GM19025 (cell line): ENCODE measurements around the gene BAIAP2.
"Not testable (repeated sequence)": the region's sequence is repeated elsewhere in the genome, so short reads cannot be mapped to it uniquely, and the experiment has no call there.

Experiments used
- ATAC-seq: cut with Tn5 transposase; IDR thresholded peaks from one replicate; pipeline ENCODE4 v1.9.1; 2021; ENCODE audit warnings: mild to moderate bottlenecking, low read depth, moderate library complexity; ENCODE audit not compliant: unreplicated experiment

Gene BAIAP2

DNA sequence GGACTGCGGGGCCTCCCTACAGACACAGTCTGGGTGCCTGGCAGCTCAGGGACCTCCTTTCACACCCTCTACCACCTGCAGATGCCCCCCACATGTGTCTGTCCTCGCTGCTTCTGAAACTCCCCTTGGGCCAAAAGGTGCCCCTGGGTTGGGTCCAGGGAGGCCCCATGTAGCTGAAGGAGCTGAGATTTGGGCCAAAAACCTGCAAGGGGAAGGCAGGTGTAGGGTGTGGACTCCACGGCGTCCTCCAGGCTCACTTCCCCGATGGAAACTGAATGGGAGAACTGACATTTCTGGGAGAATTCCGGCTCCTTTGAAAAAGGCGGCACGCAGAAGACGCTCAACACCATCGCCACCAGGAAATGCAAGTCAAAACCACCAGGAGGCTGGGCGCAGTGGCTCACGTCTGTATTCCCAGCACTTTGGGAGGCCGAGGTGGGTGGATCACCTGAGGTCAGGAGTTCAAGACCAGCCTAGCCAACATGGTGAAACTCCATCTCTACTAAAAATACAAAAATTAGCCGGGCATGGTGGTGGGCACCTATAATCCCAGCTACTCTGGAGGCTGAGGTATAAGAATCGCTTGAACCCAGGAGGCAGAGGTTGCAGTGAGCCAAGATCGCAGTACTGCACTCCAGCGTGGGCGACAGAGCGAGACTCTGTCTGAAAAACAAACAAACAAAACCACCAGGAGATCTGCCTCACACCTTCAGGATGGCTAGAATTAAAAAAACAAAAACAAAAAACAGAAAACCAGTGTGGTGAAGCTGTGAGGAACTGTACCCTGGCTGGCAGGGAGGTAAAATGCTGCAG is 13.2 kb upstream of the BAIAP2 start:
- no peak for ATAC-seq

DNA sequence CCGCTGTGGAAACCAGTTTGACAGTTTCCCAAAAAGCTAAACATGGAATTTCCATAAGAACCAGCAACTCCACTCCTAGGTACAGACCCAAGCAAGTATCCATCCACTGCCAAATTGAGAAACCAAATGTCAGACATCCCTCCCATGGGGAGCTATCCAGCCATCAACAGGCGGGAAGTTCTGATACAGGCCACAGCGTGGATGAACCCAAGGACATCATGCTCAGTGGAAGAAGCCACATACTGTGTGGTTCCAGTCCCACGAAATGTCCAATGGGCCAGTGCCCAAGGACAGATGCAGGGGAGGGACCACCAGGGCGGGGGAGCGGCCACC is 12.6 kb upstream of the BAIAP2 start:
- ATAC-seq: no peak

DNA sequence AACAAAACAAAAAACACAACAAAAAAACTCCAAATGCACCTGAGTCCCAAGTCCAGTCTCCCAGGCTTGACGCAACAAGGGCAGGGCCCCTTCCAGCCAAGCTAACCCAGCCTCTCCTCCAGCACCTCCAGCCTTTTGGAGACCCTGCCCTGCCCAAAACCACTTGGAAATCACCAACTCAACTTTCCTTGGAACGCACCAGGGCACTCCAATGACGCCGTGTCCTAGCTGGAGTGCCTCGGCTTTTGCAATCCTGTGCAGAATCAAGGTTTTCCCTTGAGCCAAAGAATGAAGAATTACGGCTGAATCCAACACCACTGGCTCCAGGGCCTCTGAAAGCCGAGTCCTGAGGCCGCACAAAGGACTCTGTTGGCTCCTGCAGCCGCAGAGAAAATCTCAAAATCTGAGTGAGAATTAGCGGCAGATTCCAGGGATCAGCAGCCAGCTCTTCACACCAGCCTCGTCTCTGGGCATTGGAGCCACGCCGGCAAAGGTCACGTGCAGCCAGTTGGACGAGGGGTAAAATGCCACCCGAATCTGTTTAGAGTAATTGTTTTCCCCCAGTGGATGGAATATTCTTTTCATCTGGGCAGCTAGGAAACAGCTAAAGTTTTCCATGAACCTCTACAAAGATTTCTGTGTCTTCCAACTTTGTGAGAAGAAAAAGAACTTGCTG is 9.7 kb upstream of the BAIAP2 start:
- ATAC-seq: no peak

DNA sequence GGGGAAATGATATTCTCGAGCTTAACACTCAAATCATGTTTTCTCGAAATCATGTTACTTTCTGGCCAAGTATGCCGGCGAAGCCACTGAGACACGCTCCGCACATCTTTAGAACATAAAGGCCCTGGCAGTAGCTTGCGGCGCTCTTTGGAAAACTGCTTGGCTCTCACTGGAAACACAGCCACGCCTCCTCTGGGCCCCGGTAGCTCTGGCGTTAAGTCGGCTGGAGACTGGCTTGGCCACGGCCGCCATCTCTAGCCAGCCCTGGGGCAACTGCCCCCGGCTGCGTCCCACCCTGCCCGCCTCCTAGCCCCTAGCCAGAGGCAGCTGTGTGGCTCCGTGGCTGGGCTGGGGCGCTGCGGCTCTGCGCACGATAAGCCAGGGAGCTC is 9.2 kb upstream of the BAIAP2 start:
- ATAC-seq: no peak

DNA sequence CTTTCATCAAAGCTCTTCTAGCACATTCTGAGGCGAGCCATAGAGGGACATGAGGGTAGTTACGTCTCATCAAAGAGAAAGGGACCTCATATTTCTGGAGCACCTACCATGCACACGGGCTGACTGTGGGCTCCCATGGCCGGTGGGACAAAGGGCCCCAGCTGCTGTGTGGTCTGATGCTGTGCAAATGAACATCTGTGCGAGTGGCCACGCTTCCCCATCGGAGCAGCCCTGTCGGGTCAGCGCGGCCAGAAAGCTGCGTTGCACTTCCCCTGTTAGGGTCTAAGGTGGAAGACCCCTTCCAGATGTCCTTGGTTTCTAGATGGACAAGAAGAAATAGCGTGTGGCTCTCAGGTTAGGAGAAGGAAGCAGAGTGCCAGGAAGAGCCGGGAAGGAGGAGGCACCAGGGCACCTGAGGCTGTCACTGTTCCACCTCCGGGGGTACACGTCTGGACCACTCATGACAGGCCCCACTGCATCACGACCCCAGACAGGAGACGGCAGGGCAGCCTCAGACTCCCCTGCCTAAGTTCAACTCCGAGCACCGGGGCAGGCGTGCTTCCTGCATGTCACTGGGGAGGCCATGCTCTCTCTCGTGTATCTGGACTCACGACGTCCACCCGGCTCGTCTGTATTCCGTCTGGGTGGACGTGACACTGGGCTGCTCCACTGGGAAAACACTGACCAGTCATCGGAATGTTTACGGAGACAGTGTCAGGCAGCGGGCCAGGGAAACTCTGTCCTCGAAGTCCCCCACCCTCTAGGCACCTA is 8.5 kb upstream of the BAIAP2 start:
- ATAC-seq: no peak

DNA sequence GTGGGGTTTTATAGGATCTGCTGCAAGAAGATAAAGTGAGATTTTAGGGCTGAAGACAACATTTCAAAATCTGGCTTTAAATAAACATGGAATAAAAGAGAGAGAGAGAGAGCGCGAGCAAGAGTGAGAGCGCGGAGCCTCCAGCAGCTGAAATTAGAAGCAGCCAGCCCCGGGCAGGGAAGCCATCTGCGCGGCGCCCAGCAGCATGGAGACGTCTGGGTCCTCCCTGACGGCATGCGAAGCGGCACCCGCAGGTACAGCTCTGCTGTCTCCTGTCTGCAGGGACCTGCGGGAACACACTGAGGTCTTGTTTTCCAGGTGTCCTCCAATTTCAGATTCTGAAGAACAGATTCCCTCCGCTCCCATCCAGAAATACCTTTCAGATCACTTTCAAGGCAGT is 7.9 kb upstream of the BAIAP2 start:
- no peak for ATAC-seq

DNA sequence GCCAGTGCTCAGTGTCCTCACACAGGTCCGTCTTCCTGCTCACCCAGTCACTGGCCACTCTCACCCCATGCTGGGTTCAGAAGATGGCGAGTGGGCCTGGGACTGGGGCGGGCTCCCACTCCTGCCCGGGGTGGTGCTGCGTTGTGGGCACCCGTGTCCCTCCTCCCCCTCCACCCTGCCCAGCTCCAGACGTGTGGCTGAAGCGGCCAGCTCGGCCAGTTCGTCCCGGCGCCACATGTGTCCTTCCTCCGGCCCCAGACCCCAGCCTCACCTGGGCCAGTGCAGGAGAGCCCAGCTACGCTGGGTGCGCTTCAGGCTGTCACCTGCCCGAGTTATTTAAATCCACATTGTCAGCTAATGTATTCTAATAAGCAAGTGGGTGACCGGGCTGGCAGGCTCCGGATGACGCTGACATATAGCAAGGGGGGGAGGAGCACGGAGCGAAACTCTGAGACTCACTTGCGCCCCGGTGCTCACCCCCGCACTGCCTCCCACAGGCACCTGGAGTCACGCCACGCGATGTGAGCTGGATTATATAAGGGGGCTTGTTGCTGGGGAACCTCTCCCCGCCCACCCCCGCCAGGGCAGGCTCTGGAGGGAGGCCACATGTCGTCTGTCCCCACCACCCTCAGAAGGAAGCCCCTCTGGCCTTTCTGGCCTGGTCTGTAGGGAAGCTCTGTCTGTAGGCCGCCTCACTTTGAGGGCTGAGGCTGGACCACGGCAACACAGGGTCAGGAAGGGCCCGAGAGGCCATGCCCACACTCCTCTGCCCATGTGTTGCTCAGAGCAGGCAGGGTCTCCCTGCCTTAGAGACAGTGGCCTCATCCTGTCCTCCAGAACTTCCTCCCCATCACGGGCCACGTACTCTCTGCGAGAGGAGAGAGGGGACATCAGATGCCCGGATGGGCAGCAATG is 7.1 kb upstream of the BAIAP2 start:
- ATAC-seq: no peak

DNA sequence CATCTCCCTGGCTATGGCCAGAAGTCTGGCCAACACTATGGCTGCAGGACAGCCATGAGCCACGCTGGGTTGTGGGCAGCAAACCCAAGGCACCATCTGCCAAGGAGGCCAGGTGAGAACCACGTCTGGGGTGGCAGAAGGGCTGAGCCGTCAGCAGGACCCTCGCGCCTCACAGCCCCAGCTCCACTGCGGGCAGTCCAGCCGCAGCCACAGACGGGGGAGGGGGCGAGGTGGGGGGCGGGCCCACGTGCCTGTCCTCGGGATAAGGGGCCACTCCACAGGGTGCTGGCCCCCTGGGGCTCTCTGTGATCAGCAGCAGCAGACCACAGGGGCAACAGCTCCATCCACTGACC is 6.5 kb upstream of the BAIAP2 start:
- no peak for ATAC-seq

DNA sequence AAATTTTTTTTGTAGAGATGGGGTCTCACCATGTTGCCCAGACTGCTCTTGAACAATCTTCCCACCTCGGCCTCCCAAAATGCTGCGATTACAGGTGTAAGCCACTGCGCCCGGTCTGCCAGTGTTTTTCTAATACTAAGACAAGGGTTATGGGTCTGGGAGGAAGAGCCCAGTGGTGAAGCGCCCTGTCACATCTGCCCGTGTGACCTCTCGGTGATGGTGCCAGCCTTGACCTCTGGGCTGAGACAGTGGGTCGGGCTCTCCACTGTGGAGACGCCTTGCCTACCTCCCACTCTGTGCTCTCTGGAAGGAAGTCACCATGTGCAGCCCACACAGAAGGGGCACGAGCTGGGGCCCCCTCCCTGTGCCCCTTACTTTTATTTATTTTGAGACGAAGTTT is 5.1 kb upstream of the BAIAP2 start:
- ATAC-seq: no peak

DNA sequence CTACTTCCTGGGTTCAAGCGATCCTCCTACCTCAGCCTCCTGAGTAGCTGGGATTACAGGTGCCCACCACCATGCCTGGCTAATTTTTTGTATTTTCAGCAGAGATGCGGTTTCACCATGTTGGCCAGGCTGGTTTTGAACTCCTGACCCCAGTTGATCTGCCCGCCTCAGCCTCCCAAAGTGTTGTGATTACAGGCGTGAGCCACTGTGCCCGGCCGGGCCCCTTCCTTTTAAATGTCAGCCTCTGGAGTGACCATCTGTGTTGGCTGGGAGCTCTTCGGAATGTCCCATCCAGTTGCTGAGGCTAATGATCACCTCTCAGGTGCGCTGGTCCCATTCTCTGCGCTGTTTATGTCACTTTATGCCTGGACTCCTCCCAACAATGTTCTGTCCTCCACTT is 4.6 kb upstream of the BAIAP2 start:
- ATAC-seq: not testable (repeated sequence)

DNA sequence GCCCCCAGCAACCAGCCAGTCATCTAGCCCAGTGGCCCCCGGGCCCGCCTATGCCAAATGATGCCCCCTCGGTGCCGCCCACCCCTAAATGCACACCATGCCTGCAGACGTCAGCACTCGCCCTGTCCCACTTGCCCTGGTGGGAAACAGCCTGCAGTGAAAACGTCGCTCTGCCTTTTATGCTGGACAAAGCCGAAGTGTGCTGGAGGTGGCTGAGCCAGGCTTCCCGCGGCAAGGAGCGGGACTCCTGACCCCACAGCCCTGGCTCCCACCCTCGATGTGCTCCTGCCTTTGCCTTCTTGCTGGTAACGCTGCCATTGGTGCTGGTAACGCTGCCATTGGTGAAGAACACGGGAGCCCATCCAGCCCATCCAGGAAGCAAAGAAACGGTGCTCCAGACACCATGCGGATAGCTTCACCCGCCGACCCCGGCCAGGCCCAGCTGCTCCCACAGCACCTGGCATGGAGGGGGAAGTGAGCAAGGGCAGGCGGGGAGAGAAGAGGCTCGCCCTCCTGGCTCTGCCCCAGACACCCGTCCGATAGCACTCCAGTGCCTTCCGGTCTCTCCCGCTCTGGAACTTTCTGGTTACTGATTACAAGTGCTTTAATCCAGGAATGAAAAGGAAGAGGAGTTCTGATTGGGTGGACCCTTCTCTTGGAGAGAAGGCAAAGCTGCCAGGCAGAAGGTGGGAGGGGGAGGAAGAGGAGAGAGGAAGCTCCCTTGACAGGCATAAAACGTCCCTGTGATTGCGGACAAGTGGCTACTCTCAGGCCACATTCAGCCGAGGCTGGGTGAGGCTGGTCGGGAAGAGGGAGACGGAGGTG is 4.0 kb upstream of the BAIAP2 start:
- ATAC-seq: no peak

DNA sequence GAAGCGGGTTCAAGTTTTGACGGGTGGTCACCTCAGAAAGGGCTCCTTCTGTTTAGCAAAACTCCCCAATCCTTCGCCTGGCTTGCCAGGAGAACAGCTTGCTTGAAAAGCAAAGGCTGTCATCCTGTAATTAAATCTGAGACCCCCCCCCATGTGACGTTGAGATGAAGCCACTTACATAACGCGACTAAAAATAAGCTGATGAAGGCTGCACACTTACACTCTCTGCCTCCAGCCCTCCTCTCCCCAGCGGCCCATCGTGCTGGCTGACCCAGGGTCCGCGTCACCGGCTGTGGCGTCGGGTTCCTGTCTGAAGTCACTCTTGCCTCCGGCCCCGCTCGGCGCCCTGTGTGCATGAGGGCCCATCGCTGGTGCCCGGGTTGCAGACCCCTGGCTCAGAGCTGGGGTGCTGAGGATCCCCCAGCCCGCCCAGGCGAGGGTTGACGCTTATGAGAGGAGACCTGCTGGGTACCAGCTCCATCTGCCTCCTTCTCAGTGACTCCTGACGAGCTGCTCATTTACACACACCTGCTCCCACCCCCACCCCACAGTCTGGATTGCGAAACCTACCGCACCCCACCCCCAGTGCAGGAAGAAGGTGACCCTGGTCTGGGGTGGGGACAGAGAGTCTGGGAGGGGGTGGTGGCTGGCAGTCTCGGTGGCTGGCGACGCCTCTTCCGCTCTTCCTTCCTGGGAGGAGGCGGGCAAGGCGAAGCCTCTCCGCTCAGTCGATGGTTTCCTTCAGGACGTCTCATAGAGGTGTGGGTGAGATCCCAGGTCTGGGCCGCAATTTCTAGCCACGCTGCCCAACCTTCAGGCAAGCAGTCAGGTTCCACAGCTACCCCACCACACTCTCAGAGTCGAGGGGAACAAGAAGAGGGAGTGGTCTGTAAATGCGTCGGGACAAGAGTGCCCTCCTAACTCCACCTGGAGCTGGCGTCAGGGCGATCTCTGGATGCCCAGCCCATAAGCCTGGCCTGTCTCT is 3.1 kb upstream of the BAIAP2 start:
- no peak for ATAC-seq

DNA sequence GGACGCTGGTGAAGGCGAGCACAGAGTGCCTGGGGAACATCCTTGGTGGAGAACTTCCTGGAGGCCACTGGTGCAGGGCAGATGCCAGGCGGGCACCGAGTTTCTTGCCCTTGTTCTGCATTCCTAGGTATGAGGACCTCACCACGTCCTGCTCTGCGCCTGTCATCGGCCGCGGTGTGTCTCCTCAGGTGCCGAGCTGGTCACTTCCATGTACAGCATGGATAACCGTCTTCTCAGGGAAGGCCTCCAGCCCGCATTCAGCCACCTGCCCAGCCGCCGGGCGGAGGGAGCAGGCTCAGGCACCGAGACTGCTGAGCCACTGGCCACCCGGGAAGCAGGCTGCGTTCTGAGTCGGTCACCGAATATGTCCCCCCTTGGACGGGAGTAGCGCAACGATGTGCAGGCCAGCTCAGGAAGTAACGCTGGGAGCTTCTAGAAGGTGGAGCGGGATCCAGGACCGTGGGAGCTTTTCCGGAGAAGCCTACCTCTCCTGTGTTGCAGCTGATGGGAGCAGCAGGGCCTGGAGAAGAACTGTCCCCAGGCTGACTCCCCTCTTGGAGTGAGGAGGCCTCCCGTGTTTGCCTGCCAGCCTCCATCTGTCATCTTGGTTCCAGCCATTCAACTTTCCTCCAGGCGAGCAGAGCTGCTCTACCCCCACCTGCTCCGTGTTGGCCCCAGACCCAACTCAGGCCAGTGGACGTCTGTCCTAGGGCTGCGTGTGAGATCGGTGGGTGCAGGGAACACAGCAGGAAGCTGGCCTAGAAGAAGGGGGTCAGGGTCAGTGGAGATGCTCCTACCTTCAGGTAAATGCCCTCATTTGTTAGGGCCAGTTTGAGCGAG is 2.1 kb upstream of the BAIAP2 start:
- ATAC-seq: no peak

DNA sequence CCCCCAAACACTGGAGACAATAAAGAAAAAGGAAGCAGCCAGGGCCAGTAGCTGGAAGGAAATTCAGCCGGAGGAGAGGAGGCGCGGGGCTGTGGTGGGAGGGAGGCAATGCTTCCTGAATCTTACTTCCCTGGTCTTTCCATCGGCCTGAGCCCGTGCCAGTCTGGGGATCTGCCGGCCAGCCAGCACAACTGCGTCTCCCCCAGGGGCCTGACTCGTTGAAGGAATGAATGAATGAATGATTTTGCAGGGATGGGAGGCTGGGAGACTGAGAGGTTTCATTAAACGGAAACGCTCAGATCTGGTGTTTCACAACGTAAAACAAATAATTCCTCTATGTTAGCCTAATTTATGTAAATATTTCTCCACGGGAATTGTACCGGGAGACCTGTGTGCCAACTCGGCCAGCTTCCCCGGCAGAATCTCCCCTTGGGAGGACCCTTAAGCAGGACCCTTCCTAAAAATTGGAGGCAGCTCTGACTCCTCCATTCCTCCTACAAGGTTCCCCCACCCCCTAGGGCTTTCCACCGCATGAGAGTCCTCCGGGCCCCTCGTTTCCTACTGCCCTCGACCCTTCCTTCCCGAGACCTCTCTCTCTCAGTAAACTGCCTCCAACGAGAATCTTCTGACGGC is 1.3 kb upstream of the BAIAP2 start:
- no peak for ATAC-seq

DNA sequence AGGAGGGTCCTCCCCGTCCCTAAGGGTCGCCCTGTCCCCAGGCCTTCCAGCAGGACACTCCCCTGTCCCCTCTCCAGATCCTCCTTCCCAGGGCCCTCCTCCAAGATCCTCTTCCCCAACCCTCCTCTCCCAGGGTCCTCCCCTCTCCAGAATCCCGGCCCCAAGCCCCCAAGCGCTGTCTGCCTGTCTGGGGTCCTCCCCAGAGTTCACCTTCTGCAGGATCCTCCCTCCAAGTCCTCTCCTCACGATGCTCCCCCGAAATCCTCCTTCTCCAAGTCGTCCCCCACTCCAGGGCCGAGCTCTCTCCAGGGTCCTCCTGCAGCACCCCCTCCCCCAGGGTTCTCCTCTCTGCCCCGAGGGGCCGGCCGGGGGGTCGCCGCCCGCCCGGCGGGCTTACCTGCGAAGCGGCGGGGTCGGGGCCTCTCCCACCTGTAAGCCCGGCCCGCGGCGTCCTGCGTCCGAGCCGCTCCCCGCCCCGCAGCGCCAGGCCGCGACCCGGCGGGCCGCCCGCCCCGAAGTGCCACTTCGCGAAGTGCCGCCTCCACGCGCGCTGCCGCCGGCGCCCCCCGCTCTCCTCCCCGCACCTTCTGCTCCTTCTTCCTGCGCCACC is 678 bp upstream of the BAIAP2 start:
- no peak for ATAC-seq

DNA sequence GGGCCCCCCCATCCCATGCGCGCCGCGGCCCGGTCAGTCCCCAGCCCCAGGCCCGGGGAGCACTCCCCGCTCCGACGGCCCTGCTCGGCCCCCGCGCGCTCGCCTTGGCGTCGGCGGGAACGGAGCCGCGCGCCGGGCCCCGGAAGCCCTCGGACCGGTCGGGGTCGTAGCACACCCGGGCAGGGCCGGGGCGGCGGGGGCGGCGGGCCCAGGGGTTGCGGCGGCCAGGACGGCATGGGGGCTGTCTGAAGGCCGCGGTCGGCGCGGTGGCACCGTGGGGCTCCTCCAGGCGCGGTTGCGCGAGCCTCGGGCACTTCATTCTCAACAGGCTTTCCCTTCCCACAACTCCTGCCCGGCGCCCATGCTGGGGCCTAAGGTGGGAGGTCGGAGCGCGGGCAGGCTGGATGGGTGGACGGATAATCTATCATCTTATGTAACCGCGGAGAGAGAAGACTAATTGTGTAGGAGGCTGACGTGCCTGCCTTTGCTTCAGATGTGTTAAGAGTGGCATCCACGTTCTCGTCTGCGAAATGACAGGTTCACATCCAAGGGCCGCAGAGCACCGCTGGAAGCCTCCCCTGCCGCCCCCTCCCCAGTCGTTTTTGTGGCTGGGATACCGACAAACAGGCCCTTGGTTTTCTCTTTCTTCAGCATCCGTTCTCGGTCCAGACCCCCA is 708 bp downstream of the BAIAP2 start:
- ATAC-seq: no peak
